ENCODE data around the gene BRIP1. TPM values are rescaled to one million over a fixed set of nuclear protein-coding genes. Genes with fewer than 3 reads are reported as not detected.

Gene BRIP1
- total RNA-seq, 2 donors from 2014 or later = 0.14 TPM

GRCh38 chr17:61874075-61874474, 10.7 kb upstream of the BRIP1 start:
- Histone ChIP-seq H3K27me3 (replicated peaks; ENCODE audit: insufficient read depth) (no peaks in the 10 kb centered on the region), H3K4me3 (no peak overlapping the region), H3K4me1 (ENCODE audit: control insufficient read depth in 1 of 2, low read depth in 2 of 2) (no peaks in the 10 kb centered on the region), H3K27ac (no peak overlapping the region), H3K36me3 (peaks cover 13% of the 10 kb centered on the region), H3K9me3 (no peaks in the 10 kb centered on the region)
- ATAC-seq (ENCODE audit: insufficient number of reproducible peaks, low FRiP score, low read depth) (no peak), DNase-seq (ENCODE audit: low spot score) (no peak)
- TF ChIP-seq CTCF (IDR thresholded peaks at IDR 0.05) = no peak

- no peaks in the 10 kb centered on the region for H3K4me1 ChIP-seq (ENCODE audit: control insufficient read depth in 1 of 2, low read depth in 2 of 2)
- H3K4me3 ChIP-seq = no peak overlapping the region
- no peaks in the 10 kb centered on the region for H3K9me3 ChIP-seq
- peaks cover 7% of the 10 kb centered on the region for H3K36me3 ChIP-seq
- no peak for TF ChIP-seq CTCF (IDR thresholded peaks at IDR 0.05)
- ATAC-seq (ENCODE audit: insufficient number of reproducible peaks, low FRiP score, low read depth) (no peak), DNase-seq (ENCODE audit: low spot score) (no peak)
- H3K27ac ChIP-seq = no peak overlapping the region
- no peaks in the 10 kb centered on the region for H3K27me3 ChIP-seq (replicated peaks; ENCODE audit: insufficient read depth)
Observed at GRCh38 chr17:61872099-61872498, 8.8 kb upstream of the BRIP1 start.

- TF ChIP-seq CTCF (IDR thresholded peaks at IDR 0.05) = no peak
- Histone ChIP-seq H3K27ac (no peak overlapping the region), H3K4me3 (no peak overlapping the region), H3K27me3 (replicated peaks; ENCODE audit: insufficient read depth) (no peaks in the 10 kb centered on the region), H3K9me3 (no peaks in the 10 kb centered on the region), H3K4me1 (ENCODE audit: control insufficient read depth in 1 of 2, low read depth in 2 of 2) (no peaks in the 10 kb centered on the region), H3K36me3 (peaks cover 7% of the 10 kb centered on the region)
- DNase-seq (ENCODE audit: low spot score) (no peak), ATAC-seq (ENCODE audit: insufficient number of reproducible peaks, low FRiP score, low read depth) (no peak)
Observed at GRCh38 chr17:61869138-61869537, 5.8 kb upstream of the BRIP1 start.

GRCh38 chr17:61868074-61868473, 4.7 kb upstream of the BRIP1 start:
- Histone ChIP-seq H3K4me1 (ENCODE audit: control insufficient read depth in 1 of 2, low read depth in 2 of 2) (peaks cover 0 to under 1% of the 10 kb centered on the region in 2 donors), H3K36me3 (peaks cover 7% of the 10 kb centered on the region), H3K4me3 (no peak overlapping the region), H3K9me3 (no peaks in the 10 kb centered on the region), H3K27me3 (replicated peaks; ENCODE audit: insufficient read depth) (no peaks in the 10 kb centered on the region), H3K27ac (no peak overlapping the region)
- no peak for TF ChIP-seq CTCF (IDR thresholded peaks at IDR 0.05)
- DNase-seq (ENCODE audit: low spot score) = no peak
- no peak for ATAC-seq (ENCODE audit: insufficient number of reproducible peaks, low FRiP score, low read depth)

- H3K27ac ChIP-seq = no peak overlapping the region
- H3K4me1 ChIP-seq (ENCODE audit: control insufficient read depth in 1 of 2, low read depth in 2 of 2) = peaks cover 0 to 8% of the 10 kb centered on the region in 2 donors
- H3K36me3 ChIP-seq = peaks cover 7% of the 10 kb centered on the region
Observed at GRCh38 chr17:61867033-61867432, 3.7 kb upstream of the BRIP1 start.

More at GRCh38 chr17:61867033-61867432, 3.7 kb upstream of the BRIP1 start:
- H3K9me3 ChIP-seq = no peaks in the 10 kb centered on the region
- DNase-seq (ENCODE audit: low spot score) (no peak), ATAC-seq (ENCODE audit: insufficient number of reproducible peaks, low FRiP score, low read depth) (no peak)
- no peak overlapping the region for H3K4me3 ChIP-seq
- H3K27me3 ChIP-seq (replicated peaks; ENCODE audit: insufficient read depth) = no peaks in the 10 kb centered on the region
- TF ChIP-seq CTCF (IDR thresholded peaks at IDR 0.05) = no peak
